ENCODE results near the gene SYT12.

Gene SYT12

DNA sequence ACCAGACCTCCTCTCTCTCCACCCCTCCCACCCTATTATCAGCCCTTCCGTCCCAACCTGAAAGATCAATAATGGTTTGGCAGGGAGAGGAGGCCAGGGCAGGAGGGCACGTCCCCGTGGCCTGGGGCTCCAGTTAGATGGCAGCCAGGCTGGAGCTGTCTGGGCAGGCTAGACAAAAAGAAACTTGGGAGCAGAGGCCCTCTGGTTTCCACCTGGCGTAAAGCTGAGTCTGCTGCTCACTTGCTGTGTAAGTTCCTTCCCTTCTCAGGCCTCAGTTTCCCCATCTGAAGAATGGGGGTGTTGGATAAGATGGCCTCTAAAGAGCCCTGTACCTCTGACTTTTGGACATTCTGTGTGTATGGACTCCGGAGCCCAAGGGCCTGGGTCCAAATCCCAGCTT is 30.0 kb downstream of the SYT12 start:
- no peak for TF ChIP-seq EZH2phosphoT487 (conservative IDR thresholded peaks at IDR 0.05; ENCODE audit: low read length)
- TF ChIP-seq, protein P1, sequence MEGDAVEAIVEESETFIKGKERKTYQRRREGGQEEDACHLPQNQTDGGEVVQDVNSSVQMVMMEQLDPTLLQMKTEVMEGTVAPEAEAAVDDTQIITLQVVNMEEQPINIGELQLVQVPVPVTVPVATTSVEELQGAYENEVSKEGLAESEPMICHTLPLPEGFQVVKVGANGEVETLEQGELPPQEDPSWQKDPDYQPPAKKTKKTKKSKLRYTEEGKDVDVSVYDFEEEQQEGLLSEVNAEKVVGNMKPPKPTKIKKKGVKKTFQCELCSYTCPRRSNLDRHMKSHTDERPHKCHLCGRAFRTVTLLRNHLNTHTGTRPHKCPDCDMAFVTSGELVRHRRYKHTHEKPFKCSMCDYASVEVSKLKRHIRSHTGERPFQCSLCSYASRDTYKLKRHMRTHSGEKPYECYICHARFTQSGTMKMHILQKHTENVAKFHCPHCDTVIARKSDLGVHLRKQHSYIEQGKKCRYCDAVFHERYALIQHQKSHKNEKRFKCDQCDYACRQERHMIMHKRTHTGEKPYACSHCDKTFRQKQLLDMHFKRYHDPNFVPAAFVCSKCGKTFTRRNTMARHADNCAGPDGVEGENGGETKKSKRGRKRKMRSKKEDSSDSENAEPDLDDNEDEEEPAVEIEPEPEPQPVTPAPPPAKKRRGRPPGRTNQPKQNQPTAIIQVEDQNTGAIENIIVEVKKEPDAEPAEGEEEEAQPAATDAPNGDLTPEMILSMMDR (IDR thresholded peaks at IDR 0.05; ENCODE audit: insufficient read depth, low read length, poor library complexity, severe bottlenecking): no peak
- Histone ChIP-seq H3K36me3 (ENCODE audit: low read length) (no peaks in the 10 kb centered on the region), H2AFZ (ENCODE audit: low read depth, low read length, severe bottlenecking) (no peak overlapping the region), H3K4me3 (ENCODE audit: insufficient read depth, low read length, poor library complexity, severe bottlenecking) (no peak overlapping the region), H3K27ac (ENCODE audit: low read depth, low read length) (no peak overlapping the region), H3K27me3 (ENCODE audit: low read length) (no peaks in the 10 kb centered on the region), H3K79me2 (ENCODE audit: insufficient read depth, low read length) (no peaks in the 10 kb centered on the region), H3K9me3 (ENCODE audit: insufficient read depth, low read length) (no peaks in the 10 kb centered on the region), H3K9ac (ENCODE audit: low read length) (no peak overlapping the region), H3F3A (ENCODE audit: insufficient read depth) (no peaks in the 10 kb centered on the region), H3K4me2 (ENCODE audit: low read depth, low read length, poor library complexity, severe bottlenecking) (no peak overlapping the region), H3K9me2 (replicated peaks; ENCODE audit: insufficient read depth, low read length) (no peaks in the 10 kb centered on the region), H4K20me1 (ENCODE audit: low read depth, low read length) (no peaks in the 10 kb centered on the region)

- H3K4me2 ChIP-seq (ENCODE audit: low read depth, low read length, poor library complexity, severe bottlenecking): no peak overlapping the region
- H3K9me3 ChIP-seq (ENCODE audit: insufficient read depth, low read length): no peaks in the 10 kb centered on the region
- H3K4me3 ChIP-seq (ENCODE audit: insufficient read depth, low read length, poor library complexity, severe bottlenecking): no peak overlapping the region
- no peaks in the 10 kb centered on the region for H3F3A ChIP-seq (ENCODE audit: insufficient read depth)
- H3K36me3 ChIP-seq (ENCODE audit: low read length): no peaks in the 10 kb centered on the region
- no peak overlapping the region for H3K9ac ChIP-seq (ENCODE audit: low read length)
- no peak overlapping the region for H2AFZ ChIP-seq (ENCODE audit: low read depth, low read length, severe bottlenecking)
- H3K27me3 ChIP-seq (ENCODE audit: low read length): no peaks in the 10 kb centered on the region
- no peaks in the 10 kb centered on the region for H4K20me1 ChIP-seq (ENCODE audit: low read depth, low read length)
- H3K27ac ChIP-seq (ENCODE audit: low read depth, low read length): no peak overlapping the region
- no peaks in the 10 kb centered on the region for H3K9me2 ChIP-seq (replicated peaks; ENCODE audit: insufficient read depth, low read length)
- TF ChIP-seq EZH2phosphoT487 (conservative IDR thresholded peaks at IDR 0.05; ENCODE audit: low read length): no peak
- TF ChIP-seq, protein P1 (IDR thresholded peaks at IDR 0.05; ENCODE audit: insufficient read depth, low read length, poor library complexity, severe bottlenecking): peak; percentile 59
- H3K79me2 ChIP-seq (ENCODE audit: insufficient read depth, low read length): no peaks in the 10 kb centered on the region
Measured at GRCh38 chr11:67053896-67054329, 31.0 kb downstream of the SYT12 start.

GRCh38 chr11:67054346-67054835 is 31.5 kb downstream of the SYT12 start:
- H3K27ac ChIP-seq (ENCODE audit: low read depth, low read length): no peak overlapping the region
- no peaks in the 10 kb centered on the region for H3K79me2 ChIP-seq (ENCODE audit: insufficient read depth, low read length)
- H2AFZ ChIP-seq (ENCODE audit: low read depth, low read length, severe bottlenecking): no peak overlapping the region
- H3K27me3 ChIP-seq (ENCODE audit: low read length): no peaks in the 10 kb centered on the region
- no peak overlapping the region for H3K4me3 ChIP-seq (ENCODE audit: insufficient read depth, low read length, poor library complexity, severe bottlenecking)
- no peak for TF ChIP-seq EZH2phosphoT487 (conservative IDR thresholded peaks at IDR 0.05; ENCODE audit: low read length)
- TF ChIP-seq, protein P1 (IDR thresholded peaks at IDR 0.05; ENCODE audit: insufficient read depth, low read length, poor library complexity, severe bottlenecking): no peak
- H3K9me3 ChIP-seq (ENCODE audit: insufficient read depth, low read length): no peaks in the 10 kb centered on the region
- no peaks in the 10 kb centered on the region for H3K36me3 ChIP-seq (ENCODE audit: low read length)
- no peaks in the 10 kb centered on the region for H3F3A ChIP-seq (ENCODE audit: insufficient read depth)
- H4K20me1 ChIP-seq (ENCODE audit: low read depth, low read length): no peaks in the 10 kb centered on the region
- no peak overlapping the region for H3K9ac ChIP-seq (ENCODE audit: low read length)
- H3K9me2 ChIP-seq (replicated peaks; ENCODE audit: insufficient read depth, low read length): no peaks in the 10 kb centered on the region
- H3K4me2 ChIP-seq (ENCODE audit: low read depth, low read length, poor library complexity, severe bottlenecking): no peak overlapping the region

Data from SU-DHL-6 (cell line).